Activated B cell treated with CpG ODN at 0.5 μM for 24 hours (primary cell): Measurements from ENCODE around the gene SLC36A3. TPM values are rescaled to one million over a fixed set of nuclear protein-coding genes. Genes with fewer than 3 reads are reported as not detected.

ENCODE experiments used
- ATAC-seq: fragments of 200-7000 bp; cut with Tn5 transposase; one replicate; pipeline ENCODE4 v1.10.0; 2021; ENCODE audit warnings: low read depth, mild to moderate bottlenecking, moderate library complexity
- CTCF ChIA-PET: fragments of 350-600 bp; sonication (Branson Sonifier 250); formaldehyde crosslinking; loops from one replicate; lab custom pipeline; 2021; ENCODE audit warnings: antibody characterized with exemption; lab: Charles Lee
- POLR2A ChIA-PET: fragments of 350-600 bp; sonication (Branson Sonifier 250); formaldehyde crosslinking; loops from one replicate; lab custom pipeline; 2021; ENCODE audit warnings: antibody characterized with exemption; lab: Charles Lee
- DNase-seq: peaks from one replicate; pipeline ENCODE4 v3.0.0; 2022
- H3K27ac Mint-ChIP-seq: one replicate; pipeline ENCODE4 v1.8.0; 2020; ENCODE audit warnings: mixed read lengths
- H3K27me3 Mint-ChIP-seq: one replicate; pipeline ENCODE4 v1.8.0; 2021; ENCODE audit warnings: mixed read lengths
- H3K36me3 Mint-ChIP-seq: one replicate; pipeline ENCODE4 v1.8.0; 2021; ENCODE audit warnings: low read depth, mixed read lengths
- H3K4me1 Mint-ChIP-seq: one replicate; pipeline ENCODE4 v1.8.0; 2021; ENCODE audit warnings: mixed read lengths
- H3K4me3 Mint-ChIP-seq: one replicate; pipeline ENCODE4 v1.8.0; 2020; ENCODE audit warnings: mild to moderate bottlenecking, mixed read lengths
- H3K9me3 Mint-ChIP-seq: one replicate; pipeline ENCODE4 v1.8.0; 2020; ENCODE audit warnings: mixed read lengths
- CTCF ChIP-seq: fragments of 200-600 bp; IDR thresholded peaks from one replicate; pipeline ENCODE4 v1.8.0; 2022; ENCODE audit warnings: antibody characterized with exemption, mild to moderate bottlenecking
- intact Hi-C: fragments of 100-400 bp; cut with micrococcal nuclease; formaldehyde crosslinking; loops from one replicate; pipeline ENCODE4 v1.15.1; 2024
- total RNA-seq: library from RNA; stranded (reverse); gene quantifications from 2 replicates; pipeline ENCODE4 v1.2.3, GENCODE V29; 2022

SLC36A3 gene
- total RNA-seq, 1 donor from 2014 or later = not detected

GRCh38 chr5:151328734-151329133 is 25.2 kb upstream of the SLC36A3 start:
- ATAC-seq (no peak), DNase-seq (no peak)
- POLR2A ChIA-PET = no interaction called here
- H3K27ac Mint-ChIP-seq = no peak overlapping the region
- no peaks in the 10 kb centered on the region for H3K36me3 Mint-ChIP-seq
- no peak overlapping the region for H3K4me3 Mint-ChIP-seq
- intact Hi-C loops = no loop called here
- CTCF ChIA-PET = interaction anchor here (0.8 kb wide), 1 partner anchor 13 kb away, joined by 3 read pairs; no protein-coding TSS in a partner anchor
- TF ChIP-seq CTCF = no peak
- H3K27me3 Mint-ChIP-seq = no peaks in the 10 kb centered on the region
- H3K4me1 Mint-ChIP-seq = no peaks in the 10 kb centered on the region
- no peaks in the 10 kb centered on the region for H3K9me3 Mint-ChIP-seq

- POLR2A ChIA-PET = no interaction called here
- no peaks in the 10 kb centered on the region for H3K27me3 Mint-ChIP-seq
- intact Hi-C loops = no loop called here
- ATAC-seq = no peak
- DNase-seq = no peak
- no peak overlapping the region for H3K27ac Mint-ChIP-seq
- no peak overlapping the region for H3K4me3 Mint-ChIP-seq
- H3K9me3 Mint-ChIP-seq = no peaks in the 10 kb centered on the region
- H3K4me1 Mint-ChIP-seq = no peaks in the 10 kb centered on the region
- no peaks in the 10 kb centered on the region for H3K36me3 Mint-ChIP-seq
- CTCF ChIA-PET = no interaction called here
- TF ChIP-seq CTCF = no peak
Observed at GRCh38 chr5:151327585-151327984, 24.0 kb upstream of the SLC36A3 start.

- Mint-ChIP-seq H3K36me3 (no peaks in the 10 kb centered on the region), H3K27me3 (no peaks in the 10 kb centered on the region), H3K4me1 (no peaks in the 10 kb centered on the region), H3K27ac (no peak overlapping the region), H3K4me3 (no peak overlapping the region), H3K9me3 (no peaks in the 10 kb centered on the region)
- ChIA-PET CTCF (interaction anchor here (0.8 kb wide), 1 partner anchor 10 kb away, joined by 3 read pairs; no protein-coding TSS in a partner anchor), POLR2A (no interaction called here)
- intact Hi-C loops = no loop called here
- TF ChIP-seq CTCF = no peak
- DNase-seq (no peak), ATAC-seq (no peak)
Observed at GRCh38 chr5:151326266-151326665, 22.7 kb upstream of the SLC36A3 start.

- POLR2A ChIA-PET = no interaction called here
- no peaks in the 10 kb centered on the region for H3K36me3 Mint-ChIP-seq
- H3K9me3 Mint-ChIP-seq = no peaks in the 10 kb centered on the region
- H3K4me3 Mint-ChIP-seq = no peak overlapping the region
- H3K27ac Mint-ChIP-seq = no peak overlapping the region
- DNase-seq (no peak), ATAC-seq (no peak)
- intact Hi-C loops = no loop called here
- peaks cover 2% of the 10 kb centered on the region for H3K27me3 Mint-ChIP-seq
- H3K4me1 Mint-ChIP-seq = peaks cover 11% of the 10 kb centered on the region
- no peak for TF ChIP-seq CTCF
- CTCF ChIA-PET = interaction anchor here (1.6 kb wide), 2 partner anchors 127 to 179 kb away, joined by 3 to 4 read pairs; partner anchors contain the start of gene SLC36A1
Observed at GRCh38 chr5:151320481-151320880, 16.9 kb upstream of the SLC36A3 start.

GRCh38 chr5:151318850-151319732 is 15.5 kb upstream of the SLC36A3 start:
- intact Hi-C loops = loop anchor here (2.0 to 5.0 kb wide), 2 partner anchors 183 to 334 kb away; no protein-coding TSS in a partner anchor
- H3K4me3 Mint-ChIP-seq = no peak overlapping the region
- no peak for TF ChIP-seq CTCF
- H3K4me1 Mint-ChIP-seq = peaks cover 11% of the 10 kb centered on the region
- peak; percentile 68 for ATAC-seq
- H3K9me3 Mint-ChIP-seq = no peaks in the 10 kb centered on the region
- peak overlapping the region; percentile 32 for H3K27ac Mint-ChIP-seq
- CTCF ChIA-PET = interaction anchor here (1.1 to 1.6 kb wide), 4 partner anchors 108 to 333 kb away, joined by 3 to 5 read pairs (median 4); partner anchors contain the start of gene SLC36A1
- H3K27me3 Mint-ChIP-seq = peaks cover 4% of the 10 kb centered on the region
- POLR2A ChIA-PET = no interaction called here
- DNase-seq = no peak
- H3K36me3 Mint-ChIP-seq = no peaks in the 10 kb centered on the region
